Suprapubic skin (tissue), 3 donors: Measurements from ENCODE around the gene PKD2L1.

Experiments used
- POLR2A ChIP-seq, 2 donors: fragments of 450-650 bp; IDR thresholded peaks; one replicate each; pipeline ENCODE4 v1.6.1; 2017; ENCODE audit warnings: antibody characterized with exemption in 2 of 2, mild to moderate bottlenecking in 2 of 2, moderate library complexity in 2 of 2
- TF ChIP-seq, protein P1 (sequence below), 2 donors: fragments of 200-600 bp in 1 of 2; fragments of 450-650 bp in 1 of 2; sonication (generic) in 1 of 2; IDR thresholded peaks; one replicate each; pipeline ENCODE4 v1.5.1; 2016 to 2019; ENCODE audit warnings: antibody characterized with exemption in 2 of 2, mild to moderate bottlenecking in 1 of 2, moderate library complexity in 1 of 2

DNA sequence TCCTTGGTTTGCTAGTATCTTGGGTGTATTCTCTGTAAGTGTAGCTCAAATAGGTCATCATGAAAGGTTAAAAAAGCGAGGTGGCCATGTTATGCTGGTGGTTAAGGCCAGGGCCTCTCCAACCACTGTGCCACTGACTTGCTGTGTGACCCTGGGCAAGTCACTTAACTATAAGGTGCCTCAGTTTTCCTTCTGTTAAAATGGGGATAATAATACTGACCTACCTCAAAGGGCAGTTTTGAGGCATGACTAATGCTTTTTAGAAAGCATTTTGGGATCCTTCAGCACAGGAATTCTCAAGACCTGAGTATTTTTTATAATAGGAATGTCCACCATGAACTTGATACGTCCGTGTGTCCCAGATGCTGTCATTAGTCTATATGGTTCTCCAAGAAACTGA, 34.1 kb upstream of the PKD2L1 start:
- TF ChIP-seq, protein P1, sequence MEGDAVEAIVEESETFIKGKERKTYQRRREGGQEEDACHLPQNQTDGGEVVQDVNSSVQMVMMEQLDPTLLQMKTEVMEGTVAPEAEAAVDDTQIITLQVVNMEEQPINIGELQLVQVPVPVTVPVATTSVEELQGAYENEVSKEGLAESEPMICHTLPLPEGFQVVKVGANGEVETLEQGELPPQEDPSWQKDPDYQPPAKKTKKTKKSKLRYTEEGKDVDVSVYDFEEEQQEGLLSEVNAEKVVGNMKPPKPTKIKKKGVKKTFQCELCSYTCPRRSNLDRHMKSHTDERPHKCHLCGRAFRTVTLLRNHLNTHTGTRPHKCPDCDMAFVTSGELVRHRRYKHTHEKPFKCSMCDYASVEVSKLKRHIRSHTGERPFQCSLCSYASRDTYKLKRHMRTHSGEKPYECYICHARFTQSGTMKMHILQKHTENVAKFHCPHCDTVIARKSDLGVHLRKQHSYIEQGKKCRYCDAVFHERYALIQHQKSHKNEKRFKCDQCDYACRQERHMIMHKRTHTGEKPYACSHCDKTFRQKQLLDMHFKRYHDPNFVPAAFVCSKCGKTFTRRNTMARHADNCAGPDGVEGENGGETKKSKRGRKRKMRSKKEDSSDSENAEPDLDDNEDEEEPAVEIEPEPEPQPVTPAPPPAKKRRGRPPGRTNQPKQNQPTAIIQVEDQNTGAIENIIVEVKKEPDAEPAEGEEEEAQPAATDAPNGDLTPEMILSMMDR (IDR thresholded peaks at IDR 0.05): no peak
- no peak for TF ChIP-seq POLR2A (IDR thresholded peaks at IDR 0.05)
